Measurements from ENCODE around the gene TMEM31.

DNA sequence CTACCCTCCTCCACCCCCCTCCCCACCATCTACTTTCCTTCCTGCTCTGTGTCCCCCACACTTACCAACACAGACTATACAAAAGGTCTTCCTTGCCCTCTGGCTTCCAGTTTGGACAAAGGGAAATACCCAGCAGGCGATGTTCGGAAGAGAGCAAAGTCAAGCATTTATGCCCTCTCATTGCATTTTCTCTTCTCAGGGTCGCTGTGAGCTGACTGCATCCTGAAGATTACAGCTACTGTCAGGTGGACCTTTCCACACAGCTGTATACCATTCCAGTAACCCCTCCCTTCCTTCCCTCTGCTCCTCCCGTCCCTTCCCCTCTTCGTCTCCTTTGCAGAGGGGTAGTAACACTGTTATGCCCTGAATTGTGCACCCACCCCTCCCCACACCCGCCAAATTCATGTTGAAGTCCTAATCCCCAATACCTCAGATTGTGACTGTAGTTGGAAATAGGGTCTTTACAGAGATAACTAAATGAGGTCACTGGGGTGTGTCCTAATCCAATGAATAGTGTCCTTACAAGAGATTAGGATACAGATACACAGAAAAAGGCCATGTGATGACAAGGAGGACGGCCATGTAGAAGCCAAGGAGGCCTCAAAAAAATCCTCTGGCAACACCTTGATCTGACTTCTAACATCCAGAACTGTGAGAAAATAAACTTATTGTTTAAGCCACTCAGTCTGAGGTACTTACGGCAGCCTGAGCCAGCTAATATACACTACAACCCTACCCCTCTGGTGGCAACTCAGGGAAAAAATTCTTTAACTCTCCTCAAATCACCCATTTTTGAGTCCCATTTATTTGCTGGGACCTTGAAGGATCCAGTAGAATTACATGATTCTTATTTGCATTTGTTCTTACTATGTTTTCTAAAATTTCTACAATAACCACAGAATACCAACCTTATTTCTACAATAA, 35.9 kb upstream of the TMEM31 start:
- TF ChIP-seq, protein P1, sequence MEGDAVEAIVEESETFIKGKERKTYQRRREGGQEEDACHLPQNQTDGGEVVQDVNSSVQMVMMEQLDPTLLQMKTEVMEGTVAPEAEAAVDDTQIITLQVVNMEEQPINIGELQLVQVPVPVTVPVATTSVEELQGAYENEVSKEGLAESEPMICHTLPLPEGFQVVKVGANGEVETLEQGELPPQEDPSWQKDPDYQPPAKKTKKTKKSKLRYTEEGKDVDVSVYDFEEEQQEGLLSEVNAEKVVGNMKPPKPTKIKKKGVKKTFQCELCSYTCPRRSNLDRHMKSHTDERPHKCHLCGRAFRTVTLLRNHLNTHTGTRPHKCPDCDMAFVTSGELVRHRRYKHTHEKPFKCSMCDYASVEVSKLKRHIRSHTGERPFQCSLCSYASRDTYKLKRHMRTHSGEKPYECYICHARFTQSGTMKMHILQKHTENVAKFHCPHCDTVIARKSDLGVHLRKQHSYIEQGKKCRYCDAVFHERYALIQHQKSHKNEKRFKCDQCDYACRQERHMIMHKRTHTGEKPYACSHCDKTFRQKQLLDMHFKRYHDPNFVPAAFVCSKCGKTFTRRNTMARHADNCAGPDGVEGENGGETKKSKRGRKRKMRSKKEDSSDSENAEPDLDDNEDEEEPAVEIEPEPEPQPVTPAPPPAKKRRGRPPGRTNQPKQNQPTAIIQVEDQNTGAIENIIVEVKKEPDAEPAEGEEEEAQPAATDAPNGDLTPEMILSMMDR (conservative IDR thresholded peaks at IDR 0.05; ENCODE audit: low read length), result no peak
- no peak for TF ChIP-seq EZH2phosphoT487 (IDR thresholded peaks at IDR 0.05; ENCODE audit: borderline replicate concordance)
